ENCODE results near the gene EDC4.

DNA sequence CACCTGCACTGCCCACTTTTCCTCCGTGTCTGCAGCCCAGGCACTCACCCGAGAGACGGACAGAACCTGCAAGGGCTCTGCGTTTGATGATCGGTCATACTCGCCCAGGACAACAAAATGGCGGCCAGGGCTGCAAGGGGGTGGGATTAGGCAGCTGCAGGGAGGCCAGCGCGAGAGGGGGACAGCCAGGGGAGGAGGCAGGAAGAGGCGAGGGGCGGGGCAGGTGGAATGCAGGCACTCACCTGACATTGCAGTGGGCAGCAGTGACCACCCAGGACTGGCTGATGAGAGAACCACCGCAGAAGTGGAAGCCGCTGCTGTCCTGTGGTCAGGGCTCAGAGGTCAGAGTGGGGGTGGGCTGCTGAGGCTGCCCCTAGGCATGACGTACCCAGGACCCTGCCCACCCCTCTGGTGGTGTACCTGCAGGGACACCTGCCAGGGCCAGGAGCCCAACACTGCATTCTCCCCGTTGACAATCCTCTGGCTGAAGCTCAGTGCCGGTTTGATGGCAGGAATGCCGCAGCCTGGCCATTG, 57.9 kb downstream of the EDC4 start:
- no peak for TF ChIP-seq NFXL1 (CRISPR knock-in tag; IDR thresholded peaks at IDR 0.05)
- TF ChIP-seq TGIF2 (CRISPR knock-in tag; IDR thresholded peaks at IDR 0.05): no peak
- no peak for TF ChIP-seq ELF1 (tag; IDR thresholded peaks at IDR 0.05)
- no peak for TF ChIP-seq MXI1 (IDR thresholded peaks at IDR 0.05; ENCODE audit: low read depth, low read length)
